ENCODE results near the gene VPS52. TPM values are rescaled to one million over a fixed set of nuclear protein-coding genes. Genes with fewer than 3 reads are reported as not detected.
"Not testable (repeated sequence)": the region's sequence is repeated elsewhere in the genome, so short reads cannot be mapped to it uniquely, and the experiment has no call there.

VPS52 gene
- total RNA-seq, 1 donor from 2014 or later = 30.6 TPM

DNA sequence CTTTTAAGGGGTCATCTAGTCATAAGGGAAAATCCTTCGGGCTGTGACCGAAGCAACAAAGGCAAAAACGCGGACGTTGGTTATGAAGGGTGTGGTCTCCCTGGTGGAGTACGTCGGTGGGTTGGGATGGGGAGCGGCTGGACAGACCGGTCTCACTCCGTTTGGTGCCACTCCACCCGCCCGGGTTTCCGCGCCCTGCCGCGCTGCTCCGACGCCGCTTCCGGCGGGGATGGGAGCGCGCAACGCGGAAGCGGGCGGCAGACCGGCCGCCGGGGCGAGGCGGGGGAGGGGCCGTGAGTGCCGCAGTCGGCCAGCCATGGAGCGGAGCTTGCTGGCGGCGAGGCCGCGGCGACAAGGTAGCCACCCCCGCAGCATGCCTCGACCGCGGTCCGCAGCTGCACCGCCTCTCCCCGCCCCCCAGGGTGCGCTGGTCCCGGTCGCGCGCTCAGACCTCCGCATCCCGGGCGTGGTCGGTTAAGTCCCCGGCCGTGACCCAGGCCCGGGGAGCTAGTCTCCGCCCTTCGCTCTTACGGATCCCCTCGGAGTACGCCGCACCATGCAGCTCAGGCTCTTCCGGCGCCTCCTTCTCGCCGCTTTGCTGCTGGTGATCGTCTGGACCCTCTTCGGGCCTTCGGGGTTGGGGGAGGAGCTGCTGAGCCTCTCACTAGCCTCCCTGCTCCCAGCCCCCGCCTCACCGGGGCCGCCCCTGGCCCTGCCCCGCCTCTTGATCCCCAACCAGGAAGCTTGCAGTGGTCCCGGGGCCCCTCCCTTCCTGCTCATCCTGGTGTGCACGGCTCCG, 5.4 kb upstream of the VPS52 start, which contains the start of gene B3GALT4:
B3GALT4 (plus strand) TSS at position 260 of the 799 bp plus-strand sequence; CDS start at position 557, 297 bp downstream.
- Mint-ChIP-seq H3K27ac (ENCODE audit: unreplicated experiment) (peak within 1 kb of the TSS; percentile 95), H3K27me3 (ENCODE audit: low read depth, unreplicated experiment) (no peaks in the 10 kb centered on the region), H3K4me3 (ENCODE audit: unreplicated experiment) (peak within 1 kb of the TSS; percentile 100), H3K9me3 (ENCODE audit: unreplicated experiment) (no peaks in the 10 kb centered on the region), H3K36me3 (ENCODE audit: low read depth, unreplicated experiment) (peaks cover 23% of the 10 kb centered on the region), H3K4me1 (ENCODE audit: low read depth, unreplicated experiment) (peaks cover 26% of the 10 kb centered on the region)
- Histone ChIP-seq H3K27me3 (ENCODE audit: insufficient read depth, low read length) (no peaks in the 10 kb centered on the region), H3K27ac (ENCODE audit: low read depth, low read length) (peak within 1 kb of the TSS; percentile 43), H3K9ac (ENCODE audit: low read length) (peak within 1 kb of the TSS; percentile 90), H3K79me2 (ENCODE audit: insufficient read depth, low read length) (peaks cover 40% of the 10 kb centered on the region), H3K36me3 (ENCODE audit: insufficient read depth, low read length) (peaks cover 41% of the 10 kb centered on the region), H3K4me2 (ENCODE audit: low read length) (peak within 1 kb of the TSS; percentile 95), H3K9me3 (ENCODE audit: insufficient read depth, low read depth, low read length) (no peaks in the 10 kb centered on the region), H3K4me1 (ENCODE audit: insufficient read depth, low read length) (peaks cover 46% of the 10 kb centered on the region), H4K20me1 (ENCODE audit: insufficient read depth, low read length) (peaks cover 80% of the 10 kb centered on the region), H2AFZ (ENCODE audit: low read depth, low read length) (no peak within 1 kb of the TSS), H3K4me3 (ENCODE audit: insufficient read depth, low read depth, low read length) (peak within 1 kb of the TSS; percentile 54)
- FAIRE-seq = no peak
- TF ChIP-seq, protein P1, sequence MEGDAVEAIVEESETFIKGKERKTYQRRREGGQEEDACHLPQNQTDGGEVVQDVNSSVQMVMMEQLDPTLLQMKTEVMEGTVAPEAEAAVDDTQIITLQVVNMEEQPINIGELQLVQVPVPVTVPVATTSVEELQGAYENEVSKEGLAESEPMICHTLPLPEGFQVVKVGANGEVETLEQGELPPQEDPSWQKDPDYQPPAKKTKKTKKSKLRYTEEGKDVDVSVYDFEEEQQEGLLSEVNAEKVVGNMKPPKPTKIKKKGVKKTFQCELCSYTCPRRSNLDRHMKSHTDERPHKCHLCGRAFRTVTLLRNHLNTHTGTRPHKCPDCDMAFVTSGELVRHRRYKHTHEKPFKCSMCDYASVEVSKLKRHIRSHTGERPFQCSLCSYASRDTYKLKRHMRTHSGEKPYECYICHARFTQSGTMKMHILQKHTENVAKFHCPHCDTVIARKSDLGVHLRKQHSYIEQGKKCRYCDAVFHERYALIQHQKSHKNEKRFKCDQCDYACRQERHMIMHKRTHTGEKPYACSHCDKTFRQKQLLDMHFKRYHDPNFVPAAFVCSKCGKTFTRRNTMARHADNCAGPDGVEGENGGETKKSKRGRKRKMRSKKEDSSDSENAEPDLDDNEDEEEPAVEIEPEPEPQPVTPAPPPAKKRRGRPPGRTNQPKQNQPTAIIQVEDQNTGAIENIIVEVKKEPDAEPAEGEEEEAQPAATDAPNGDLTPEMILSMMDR (IDR thresholded peaks at IDR 0.05; ENCODE audit: insufficient read depth, low read depth, low read length) = peak; percentile 10
- no peak for TF ChIP-seq EZH2 (IDR thresholded peaks at IDR 0.05; ENCODE audit: insufficient read depth, low read length)
- DNase-seq (ENCODE audit: low read depth) = peak; percentile 63

DNA sequence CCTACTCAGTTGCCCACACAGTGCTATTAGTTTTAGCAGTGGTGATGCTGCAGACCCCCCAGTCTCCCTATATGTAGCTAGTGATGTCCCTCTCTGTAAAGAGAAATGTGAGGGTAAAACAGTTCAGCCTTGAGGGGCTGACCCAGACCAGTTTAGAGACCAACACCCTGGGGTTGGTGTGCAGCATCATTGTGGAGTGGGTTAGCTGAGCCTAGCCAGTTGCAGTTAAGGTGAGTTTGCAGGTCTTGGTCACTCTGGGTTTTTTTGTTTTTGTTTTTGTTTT, 4.8 kb upstream of the VPS52 start:
- peak overlapping the region; percentile 43 for H3K27ac ChIP-seq (ENCODE audit: low read depth, low read length)
- peaks cover 21% of the 10 kb centered on the region for H3K36me3 Mint-ChIP-seq (ENCODE audit: low read depth, unreplicated experiment)

DNA sequence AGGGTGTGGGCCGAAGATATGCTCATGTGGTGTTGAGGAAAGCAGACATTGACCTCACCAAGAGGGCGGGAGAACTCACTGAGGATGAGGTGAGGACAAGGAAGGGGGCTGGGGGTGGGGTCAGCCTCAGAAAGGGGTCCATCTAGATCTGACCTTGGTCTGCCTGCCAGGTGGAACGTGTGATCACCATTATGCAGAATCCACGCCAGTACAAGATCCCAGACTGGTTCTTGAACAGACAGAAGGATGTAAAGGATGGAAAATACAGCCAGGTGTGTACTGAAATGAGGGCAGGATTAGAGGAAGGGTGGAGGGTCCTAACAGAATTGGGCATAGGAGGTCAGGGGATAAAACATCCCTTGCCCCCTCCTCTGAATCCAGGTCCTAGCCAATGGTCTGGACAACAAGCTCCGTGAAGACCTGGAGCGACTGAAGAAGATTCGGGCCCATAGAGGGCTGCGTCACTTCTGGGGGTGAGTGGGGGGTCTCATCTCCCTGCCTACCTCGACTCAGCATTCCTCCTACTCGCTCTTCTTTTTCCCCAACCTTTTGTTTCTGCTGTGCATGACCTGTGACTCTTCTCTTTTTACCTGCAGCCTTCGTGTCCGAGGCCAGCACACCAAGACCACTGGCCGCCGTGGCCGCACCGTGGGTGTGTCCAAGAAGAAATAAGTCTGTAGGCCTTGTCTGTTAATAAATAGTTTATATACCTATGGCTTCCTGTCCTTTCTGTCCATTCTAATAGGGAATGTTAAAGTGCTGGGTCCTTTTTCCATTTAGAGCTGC, 4.3 kb upstream of the VPS52 start:
- H4K20me1 ChIP-seq (ENCODE audit: insufficient read depth, low read length) = peaks cover 80% of the 10 kb centered on the region
- H3K4me1 ChIP-seq (ENCODE audit: insufficient read depth, low read length) = peaks cover 47% of the 10 kb centered on the region
- Mint-ChIP-seq H3K36me3 (ENCODE audit: low read depth, unreplicated experiment) (peaks cover 17% of the 10 kb centered on the region), H3K4me3 (ENCODE audit: unreplicated experiment) (peak overlapping the region; percentile 100), H3K4me1 (ENCODE audit: low read depth, unreplicated experiment) (peaks cover 26% of the 10 kb centered on the region), H3K27ac (ENCODE audit: unreplicated experiment) (peak overlapping the region; percentile 95)
- not testable (repeated sequence) for FAIRE-seq; H2AFZ ChIP-seq (ENCODE audit: low read depth, low read length); H3K27me3 Mint-ChIP-seq (ENCODE audit: low read depth, unreplicated experiment); H3K27me3 ChIP-seq (ENCODE audit: insufficient read depth, low read length); H3K9me3 Mint-ChIP-seq (ENCODE audit: unreplicated experiment); DNase-seq (ENCODE audit: low read depth); H3K9me3 ChIP-seq (ENCODE audit: insufficient read depth, low read depth, low read length)
- H3K79me2 ChIP-seq (ENCODE audit: insufficient read depth, low read length) = peaks cover 46% of the 10 kb centered on the region
- peaks cover 39% of the 10 kb centered on the region for H3K36me3 ChIP-seq (ENCODE audit: insufficient read depth, low read length)
- peak overlapping the region; percentile 90 for H3K9ac ChIP-seq (ENCODE audit: low read length)
- peak overlapping the region; percentile 43 for H3K27ac ChIP-seq (ENCODE audit: low read depth, low read length)
- peak overlapping the region; percentile 54 for H3K4me3 ChIP-seq (ENCODE audit: insufficient read depth, low read depth, low read length)
- H3K4me2 ChIP-seq (ENCODE audit: low read length) = peak overlapping the region; percentile 95

More for the DNA sequence above, 4.8 kb upstream of the VPS52 start:
- H3K4me3 ChIP-seq (ENCODE audit: insufficient read depth, low read depth, low read length) = peak overlapping the region; percentile 54
- H3K79me2 ChIP-seq (ENCODE audit: insufficient read depth, low read length) = peaks cover 43% of the 10 kb centered on the region
- no peaks in the 10 kb centered on the region for H3K9me3 ChIP-seq (ENCODE audit: insufficient read depth, low read depth, low read length)
- H3K9ac ChIP-seq (ENCODE audit: low read length) = peak overlapping the region; percentile 66
- H3K4me2 ChIP-seq (ENCODE audit: low read length) = peak overlapping the region; percentile 95
- no peaks in the 10 kb centered on the region for H3K27me3 ChIP-seq (ENCODE audit: insufficient read depth, low read length)
- peak overlapping the region; percentile 95 for H3K27ac Mint-ChIP-seq (ENCODE audit: unreplicated experiment)
- no peaks in the 10 kb centered on the region for H3K9me3 Mint-ChIP-seq (ENCODE audit: unreplicated experiment)
- peak overlapping the region; percentile 100 for H3K4me3 Mint-ChIP-seq (ENCODE audit: unreplicated experiment)
- DNase-seq (ENCODE audit: low read depth) = no peak
- TF ChIP-seq, protein P1 (IDR thresholded peaks at IDR 0.05; ENCODE audit: insufficient read depth, low read depth, low read length) = no peak
- TF ChIP-seq EZH2 (IDR thresholded peaks at IDR 0.05; ENCODE audit: insufficient read depth, low read length) = no peak
- peaks cover 26% of the 10 kb centered on the region for H3K4me1 Mint-ChIP-seq (ENCODE audit: low read depth, unreplicated experiment)
- peaks cover 39% of the 10 kb centered on the region for H3K36me3 ChIP-seq (ENCODE audit: insufficient read depth, low read length)
- no peaks in the 10 kb centered on the region for H3K27me3 Mint-ChIP-seq (ENCODE audit: low read depth, unreplicated experiment)
- peaks cover 80% of the 10 kb centered on the region for H4K20me1 ChIP-seq (ENCODE audit: insufficient read depth, low read length)
- peaks cover 46% of the 10 kb centered on the region for H3K4me1 ChIP-seq (ENCODE audit: insufficient read depth, low read length)
- no peak for FAIRE-seq
- H2AFZ ChIP-seq (ENCODE audit: low read depth, low read length) = no peak overlapping the region

All from astrocyte (in vitro differentiated cells and primary cell).